ENCODE data around the gene DDX56. TPM values are rescaled to one million over a fixed set of nuclear protein-coding genes. Genes with fewer than 3 reads are reported as not detected.
"Not testable (repeated sequence)": the region's sequence is repeated elsewhere in the genome, so short reads cannot be mapped to it uniquely, and the experiment has no call there.

DDX56 gene
- total RNA-seq, 1 donor from 2014 or later = 99.7 TPM

DNA sequence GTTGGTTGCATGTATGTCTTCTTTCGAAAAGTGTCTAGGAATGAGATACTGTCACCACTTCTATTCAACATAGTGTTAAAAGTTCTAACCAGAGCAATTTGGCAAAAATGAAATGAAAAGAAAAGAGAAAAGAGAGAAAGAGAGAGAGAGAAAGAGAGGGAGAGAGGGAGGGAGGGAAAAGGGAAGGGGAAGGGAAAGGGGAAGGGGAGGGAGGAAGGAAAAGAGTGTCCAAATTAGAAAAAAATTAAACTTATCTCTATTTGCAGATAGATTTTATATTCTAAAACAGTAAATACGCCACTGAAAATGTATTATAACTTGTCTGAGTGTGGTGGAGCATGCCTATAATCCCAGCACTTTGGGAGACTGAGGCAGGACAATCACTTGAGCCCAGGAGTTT, 16.2 kb downstream of the DDX56 start:
- intact Hi-C loops (cut with micrococcal nuclease) = no loop called here
- no peak for TF ChIP-seq CTCF (IDR thresholded peaks at IDR 0.05)
- Mint-ChIP-seq H3K27ac (no peak overlapping the region), H3K27me3 (peaks cover 3% of the 10 kb centered on the region), H3K4me3 (no peak overlapping the region), H3K36me3 (ENCODE audit: low read depth) (no peaks in the 10 kb centered on the region), H3K9me3 (no peaks in the 10 kb centered on the region), H3K4me1 (peaks cover 3% of the 10 kb centered on the region)
- DNase-seq (no peak), ATAC-seq (ENCODE audit: low read depth) (no peak)
- POLR2A ChIA-PET = no interaction called here
- CTCF ChIA-PET = no interaction called here

GRCh38 chr7:44555350-44555749, 18.4 kb downstream of the DDX56 start:
- ATAC-seq (ENCODE audit: low read depth) (no peak), DNase-seq (no peak)
- Mint-ChIP-seq H3K4me1 (peaks cover 3% of the 10 kb centered on the region), H3K27me3 (peaks cover 3% of the 10 kb centered on the region), H3K4me3 (no peak overlapping the region), H3K36me3 (ENCODE audit: low read depth) (no peaks in the 10 kb centered on the region), H3K9me3 (no peaks in the 10 kb centered on the region), H3K27ac (no peak overlapping the region)
- no peak for TF ChIP-seq CTCF (IDR thresholded peaks at IDR 0.05)
- intact Hi-C loops (cut with micrococcal nuclease) = no loop called here
- ChIA-PET CTCF (interaction anchor here (0.8 kb wide), 1 partner anchor 10 kb away, joined by 3 read pairs; no protein-coding TSS in a partner anchor), POLR2A (no interaction called here)

DNA sequence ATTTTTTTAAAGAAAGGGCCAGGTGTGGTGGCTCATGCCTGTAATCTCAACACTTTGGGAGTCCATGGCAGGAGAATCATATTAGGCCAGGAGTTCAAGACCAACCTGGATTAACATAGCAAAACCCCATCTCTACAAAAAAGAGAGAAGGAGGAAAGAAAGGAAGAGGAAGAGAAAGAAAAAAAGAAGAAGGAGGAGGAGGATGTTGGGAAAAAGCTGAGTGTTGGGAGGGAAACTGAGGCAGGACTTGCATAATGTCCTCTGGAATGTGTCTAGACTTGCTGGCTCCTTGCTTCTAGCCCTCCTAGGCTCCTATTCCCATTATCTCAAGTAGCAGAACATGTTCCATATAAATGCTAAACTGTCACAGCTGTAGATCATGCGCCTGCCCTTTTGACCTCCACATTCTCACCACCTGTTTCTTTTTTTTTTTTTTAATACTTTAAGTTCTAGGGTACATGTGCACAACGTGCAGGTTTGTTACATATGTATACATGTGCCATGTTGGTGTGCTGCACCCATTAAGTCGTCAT, 21.2 kb downstream of the DDX56 start:
- DNase-seq; H3K36me3 Mint-ChIP-seq (ENCODE audit: low read depth); CTCF ChIA-PET; H3K9me3 Mint-ChIP-seq; H3K27me3 Mint-ChIP-seq; POLR2A ChIA-PET; ATAC-seq (ENCODE audit: low read depth); intact Hi-C loops (cut with micrococcal nuclease); H3K4me1 Mint-ChIP-seq; H3K4me3 Mint-ChIP-seq; H3K27ac Mint-ChIP-seq: not testable (repeated sequence)

- intact Hi-C loops (cut with micrococcal nuclease) = no loop called here
- H3K4me1 Mint-ChIP-seq = no peaks in the 10 kb centered on the region
- H3K9me3 Mint-ChIP-seq = no peaks in the 10 kb centered on the region
- H3K27me3 Mint-ChIP-seq = peaks cover 6% of the 10 kb centered on the region
- H3K36me3 Mint-ChIP-seq (ENCODE audit: low read depth) = no peaks in the 10 kb centered on the region
- ATAC-seq (ENCODE audit: low read depth) = no peak
- no peak for DNase-seq
- POLR2A ChIA-PET = no interaction called here
- TF ChIP-seq CTCF (IDR thresholded peaks at IDR 0.05) = no peak
- H3K27ac Mint-ChIP-seq = no peak overlapping the region
- no peak overlapping the region for H3K4me3 Mint-ChIP-seq
- CTCF ChIA-PET = no interaction called here
Observed at GRCh38 chr7:44549457-44549856, 24.3 kb downstream of the DDX56 start.

DNA sequence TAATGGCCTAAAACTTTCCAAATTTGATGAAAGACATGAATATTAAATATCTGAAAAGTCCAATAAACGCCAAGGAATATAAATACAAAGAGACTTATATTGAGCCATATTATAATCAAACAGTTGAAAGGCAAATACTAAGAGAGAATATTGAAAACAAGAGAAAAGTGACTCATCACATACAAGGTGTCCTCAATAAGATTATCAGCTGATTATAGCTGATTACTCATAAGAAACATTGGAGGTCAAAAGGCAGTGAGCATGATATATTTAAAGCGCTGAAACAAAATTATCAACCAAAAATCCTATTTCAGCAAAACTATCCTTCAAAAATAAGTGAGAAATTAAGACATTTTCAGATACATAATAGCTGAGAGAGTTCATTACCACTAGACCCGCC, 24.8 kb downstream of the DDX56 start:
- ATAC-seq (ENCODE audit: low read depth) = no peak
- Mint-ChIP-seq H3K4me3 (no peak overlapping the region), H3K36me3 (ENCODE audit: low read depth) (no peaks in the 10 kb centered on the region), H3K9me3 (no peaks in the 10 kb centered on the region), H3K4me1 (no peaks in the 10 kb centered on the region), H3K27ac (no peak overlapping the region), H3K27me3 (peaks cover 9% of the 10 kb centered on the region)
- no peak for DNase-seq
- ChIA-PET POLR2A (no interaction called here), CTCF (no interaction called here)
- intact Hi-C loops (cut with micrococcal nuclease) = no loop called here
- no peak for TF ChIP-seq CTCF (IDR thresholded peaks at IDR 0.05)
